AG04450 (cell line): Measurements from ENCODE around the gene CCDC124. TPM values are rescaled to one million over a fixed set of nuclear protein-coding genes. Genes with fewer than 3 reads are reported as not detected.

Experiments used
- CTCF ChIA-PET: fragments of 300-600, 350-600 bp; formaldehyde crosslinking; extraction: SDS; loops from one replicate; lab custom pipeline; 2022; ENCODE audit warnings: antibody characterized with exemption, inconsistent platforms; lab: Charles Lee
- POLR2A ChIA-PET: fragments of 350-600 bp; formaldehyde crosslinking; extraction: SDS; loops from one replicate; lab custom pipeline; 2021; ENCODE audit warnings: antibody characterized with exemption, inconsistent platforms; lab: Yijun Ruan, JAX
- DNase-seq: peaks from one replicate; pipeline ENCODE4 v3.0.0-alpha.2; 2011; ENCODE audit warnings: low read depth, low spot score
- H3K27ac ChIP-seq: one replicate; pipeline ENCODE4 v1.5.1; 2012; ENCODE audit warnings: low read depth, low read length, control low read depth
- H3K27me3 ChIP-seq: one replicate; pipeline ENCODE4 v1.6.0; 2012; ENCODE audit warnings: low read length; ENCODE audit not compliant: control insufficient read depth, insufficient read depth
- H3K4me3 ChIP-seq: 2 replicates; pipeline ENCODE4 v1.5.1; 2011; ENCODE audit warnings: mild to moderate bottlenecking, low read depth, low read length, control low read depth
- H3K9me3 ChIP-seq: 2 replicates; pipeline ENCODE4 v1.5.1; 2012; ENCODE audit warnings: low read length; ENCODE audit not compliant: control insufficient read depth, insufficient read depth
- polyA plus RNA-seq: library from polyadenylated mRNA; depleted of rRNA; stranded (reverse); fragments of >200 nt; gene quantifications from 2 replicates; pipeline ENCODE4 v1.2.3, GENCODE V29; 2011
- TF ChIP-seq, protein P1 (sequence below): IDR thresholded peaks from 2 replicates; pipeline ENCODE4 v1.5.1; 2011; ENCODE audit warnings: low read depth, low read length, control low read depth, inconsistent platforms

Gene CCDC124
- polyA plus RNA-seq, 1 experiment = 36.0 TPM

DNA sequence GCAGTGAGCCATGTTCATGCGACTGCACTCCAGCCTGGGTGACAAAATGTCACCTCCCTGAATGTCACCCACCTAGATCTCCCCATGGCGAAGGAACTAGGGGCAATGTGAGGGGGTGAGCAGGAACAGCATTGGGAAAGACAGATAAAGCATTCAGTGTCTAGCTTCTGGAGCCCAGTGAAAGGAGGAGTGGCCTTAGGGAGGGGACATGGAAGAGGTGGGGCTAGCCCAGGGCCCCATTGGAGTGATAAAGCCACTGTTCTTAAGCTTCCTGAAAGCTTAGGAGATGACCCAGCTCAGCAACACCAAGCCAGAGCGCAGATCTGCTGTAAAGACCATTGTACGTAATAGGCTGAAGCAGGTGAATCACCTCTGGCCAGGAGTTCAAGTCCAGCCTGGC is 21.1 kb downstream of the CCDC124 start:
- Histone ChIP-seq H3K27me3 (peaks cover 63% of the 10 kb centered on the region), H3K27ac (no peak overlapping the region), H3K9me3 (no peaks in the 10 kb centered on the region; the same call in 1 of the 2 replicates), H3K4me3 (no peak overlapping the region)
- TF ChIP-seq, protein P1, sequence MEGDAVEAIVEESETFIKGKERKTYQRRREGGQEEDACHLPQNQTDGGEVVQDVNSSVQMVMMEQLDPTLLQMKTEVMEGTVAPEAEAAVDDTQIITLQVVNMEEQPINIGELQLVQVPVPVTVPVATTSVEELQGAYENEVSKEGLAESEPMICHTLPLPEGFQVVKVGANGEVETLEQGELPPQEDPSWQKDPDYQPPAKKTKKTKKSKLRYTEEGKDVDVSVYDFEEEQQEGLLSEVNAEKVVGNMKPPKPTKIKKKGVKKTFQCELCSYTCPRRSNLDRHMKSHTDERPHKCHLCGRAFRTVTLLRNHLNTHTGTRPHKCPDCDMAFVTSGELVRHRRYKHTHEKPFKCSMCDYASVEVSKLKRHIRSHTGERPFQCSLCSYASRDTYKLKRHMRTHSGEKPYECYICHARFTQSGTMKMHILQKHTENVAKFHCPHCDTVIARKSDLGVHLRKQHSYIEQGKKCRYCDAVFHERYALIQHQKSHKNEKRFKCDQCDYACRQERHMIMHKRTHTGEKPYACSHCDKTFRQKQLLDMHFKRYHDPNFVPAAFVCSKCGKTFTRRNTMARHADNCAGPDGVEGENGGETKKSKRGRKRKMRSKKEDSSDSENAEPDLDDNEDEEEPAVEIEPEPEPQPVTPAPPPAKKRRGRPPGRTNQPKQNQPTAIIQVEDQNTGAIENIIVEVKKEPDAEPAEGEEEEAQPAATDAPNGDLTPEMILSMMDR = no peak
- ChIA-PET CTCF (no interaction called here), POLR2A (no interaction called here)
- DNase-seq = no peak

DNA sequence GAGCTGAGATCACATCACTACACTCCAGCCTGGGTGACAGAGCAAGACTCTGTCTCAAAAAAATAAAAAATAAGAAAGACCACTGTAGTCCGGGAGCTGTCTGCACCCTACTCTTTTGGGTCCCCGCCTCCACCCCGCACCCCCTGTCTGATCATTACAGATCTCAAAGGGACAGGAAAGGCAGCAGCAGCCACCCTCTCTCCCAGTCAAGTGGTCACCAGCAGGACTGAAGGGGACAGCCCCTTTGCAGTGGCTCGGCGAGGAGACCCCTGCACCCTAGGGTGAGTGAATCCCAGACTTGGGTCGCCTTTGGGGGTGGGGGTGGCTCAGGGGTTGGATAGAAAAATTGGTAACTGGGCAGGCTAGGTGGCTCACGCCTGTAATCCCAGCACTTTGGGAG is 21.6 kb downstream of the CCDC124 start:
- ChIA-PET POLR2A (interaction anchor here (0.6 kb wide), 1 partner anchor 327 kb away, joined by 3 read pairs; the partner anchor contains the start of gene JUND), CTCF (interaction anchor here (1.0 to 2.5 kb wide), 2 partner anchors 8 to 16 kb away, joined by 3 to 9 read pairs; no protein-coding TSS in a partner anchor)
- H3K4me3 ChIP-seq = no peak overlapping the region
- H3K27me3 ChIP-seq = peaks cover 58% of the 10 kb centered on the region
- H3K27ac ChIP-seq = no peak overlapping the region
- TF ChIP-seq, protein P1 = no peak
- H3K9me3 ChIP-seq = no peaks in the 10 kb centered on the region; the same call in 1 of the 2 replicates
- no peak for DNase-seq

DNA sequence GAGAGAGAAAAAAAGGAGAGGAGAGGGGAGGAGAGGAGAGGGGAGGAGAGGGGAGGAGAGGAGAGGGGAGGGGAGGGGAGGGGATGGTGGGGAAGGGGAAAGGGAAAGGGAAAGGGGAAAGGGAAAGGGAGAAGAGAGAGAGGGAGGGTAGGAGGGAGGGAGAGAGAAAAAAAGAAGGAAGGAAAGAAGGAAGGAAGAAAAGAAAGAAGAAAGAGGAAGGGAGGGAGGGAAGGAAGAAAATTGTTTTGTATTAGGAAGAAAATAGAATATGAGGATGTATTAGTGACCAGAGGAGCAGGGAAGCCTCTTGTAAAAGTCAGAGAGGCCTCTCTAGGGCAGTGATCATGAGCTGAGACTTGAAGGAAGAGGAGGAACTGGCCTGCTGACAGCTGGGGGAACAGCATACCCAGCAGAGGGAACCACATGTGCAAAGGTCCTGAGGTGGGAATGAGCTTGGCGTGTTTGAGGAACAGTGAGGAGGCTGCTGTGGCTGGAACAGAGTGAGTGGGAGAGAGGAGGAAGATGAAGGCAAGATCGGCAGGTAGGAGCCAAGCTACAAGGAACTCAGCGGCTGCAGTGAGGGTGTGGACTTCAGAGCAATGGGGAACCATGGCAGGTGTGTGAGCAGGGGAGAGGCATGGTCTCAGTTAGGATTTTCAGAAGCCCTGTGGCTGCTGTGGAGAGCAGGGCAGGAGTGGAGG is 24.5 kb downstream of the CCDC124 start:
- ChIA-PET POLR2A (no interaction called here), CTCF (interaction anchor here (0.8 kb wide), 1 partner anchor 19 kb away, joined by 3 read pairs; no protein-coding TSS in a partner anchor)
- TF ChIP-seq, protein P1 = no peak
- DNase-seq = no peak
- H3K27ac ChIP-seq = no peak overlapping the region
- H3K27me3 ChIP-seq = peaks cover 35% of the 10 kb centered on the region
- H3K9me3 ChIP-seq = no peaks in the 10 kb centered on the region; the same call in 1 of the 2 replicates
- H3K4me3 ChIP-seq = no peak overlapping the region

DNA sequence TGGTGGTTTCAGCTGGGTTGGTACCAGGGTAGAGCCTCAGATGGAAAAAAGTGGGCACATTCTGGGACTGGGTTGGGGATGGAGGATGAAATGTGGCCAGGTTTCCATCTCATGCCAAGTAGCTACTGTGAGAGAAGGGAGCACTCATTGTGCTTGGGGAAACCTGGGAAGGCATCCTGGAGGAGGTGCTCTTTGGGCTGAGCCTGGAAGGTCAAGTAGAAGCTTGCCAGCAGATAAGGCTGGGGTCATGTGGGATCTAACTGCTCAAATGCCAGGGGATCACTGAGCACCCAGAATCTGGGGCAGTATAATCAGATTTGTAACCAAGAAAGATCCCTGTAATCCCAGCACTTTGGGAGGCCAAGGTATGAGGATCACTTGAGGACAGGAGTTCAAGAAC is 25.1 kb downstream of the CCDC124 start:
- peaks cover 29% of the 10 kb centered on the region for H3K27me3 ChIP-seq
- H3K27ac ChIP-seq = no peak overlapping the region
- TF ChIP-seq, protein P1 = no peak
- DNase-seq = no peak
- H3K9me3 ChIP-seq = no peaks in the 10 kb centered on the region
- POLR2A ChIA-PET = interaction anchor here (0.7 kb wide), 2 partner anchors 10 to 592 kb away, joined by 6 read pairs; no protein-coding TSS in a partner anchor
- CTCF ChIA-PET = interaction anchor here (0.8 to 1.1 kb wide), 2 partner anchors 12 to 20 kb away, joined by 3 read pairs; no protein-coding TSS in a partner anchor
- no peak overlapping the region for H3K4me3 ChIP-seq
